ENCODE results near the gene B4GALNT1. TPM values are rescaled to one million over a fixed set of nuclear protein-coding genes. Genes with fewer than 3 reads are reported as not detected.
A peak's percentile ranks its signal among the peaks of the same experiment; 100 is the strongest.

Gene B4GALNT1
- total RNA-seq, 1 experiment from 2014 or later = 0.40 TPM

DNA sequence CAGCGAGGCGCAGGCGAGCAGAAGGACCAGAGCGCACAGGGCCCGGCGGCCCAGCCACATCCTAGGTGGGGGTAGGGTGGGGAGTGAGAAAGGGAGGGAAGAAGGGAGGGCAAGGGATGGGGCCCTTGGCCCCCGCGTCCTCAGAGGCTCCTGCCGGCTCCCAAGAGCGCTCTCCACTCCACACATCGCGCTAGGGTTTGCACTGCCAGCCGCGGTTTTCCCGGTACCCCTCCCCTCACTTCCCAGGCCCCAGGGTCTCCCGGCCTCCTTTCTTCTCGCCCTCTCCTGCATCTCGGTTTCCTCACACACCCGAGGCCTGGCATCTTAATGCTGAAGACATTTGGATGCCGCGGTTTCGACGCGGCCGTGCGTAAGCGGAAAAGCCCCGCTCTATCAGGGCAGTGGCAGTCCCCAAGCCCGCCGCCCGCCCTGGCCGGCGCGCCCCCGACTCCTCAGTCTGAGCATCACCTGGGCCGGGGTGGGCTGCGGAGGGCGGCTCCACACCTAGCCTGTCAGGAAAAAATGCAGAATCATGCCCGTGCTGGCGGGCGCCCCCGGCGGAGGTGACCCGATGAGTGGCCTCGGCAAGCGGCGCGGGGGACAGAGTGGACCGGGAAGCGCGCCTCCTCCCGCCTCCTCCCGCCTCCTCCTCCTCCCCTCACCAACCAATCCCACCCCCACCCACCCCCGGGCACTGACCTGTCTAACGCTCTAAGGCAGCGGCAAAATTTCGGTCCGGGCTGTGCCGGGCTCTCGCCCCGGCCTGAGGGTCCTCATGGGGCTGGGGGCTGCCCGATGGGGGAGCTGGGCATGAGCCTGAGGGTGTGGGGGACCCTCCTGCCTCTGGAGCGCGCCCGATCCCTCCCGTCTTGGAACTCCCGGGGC, 686 bp downstream of the B4GALNT1 start:
- TF ChIP-seq, protein P1, sequence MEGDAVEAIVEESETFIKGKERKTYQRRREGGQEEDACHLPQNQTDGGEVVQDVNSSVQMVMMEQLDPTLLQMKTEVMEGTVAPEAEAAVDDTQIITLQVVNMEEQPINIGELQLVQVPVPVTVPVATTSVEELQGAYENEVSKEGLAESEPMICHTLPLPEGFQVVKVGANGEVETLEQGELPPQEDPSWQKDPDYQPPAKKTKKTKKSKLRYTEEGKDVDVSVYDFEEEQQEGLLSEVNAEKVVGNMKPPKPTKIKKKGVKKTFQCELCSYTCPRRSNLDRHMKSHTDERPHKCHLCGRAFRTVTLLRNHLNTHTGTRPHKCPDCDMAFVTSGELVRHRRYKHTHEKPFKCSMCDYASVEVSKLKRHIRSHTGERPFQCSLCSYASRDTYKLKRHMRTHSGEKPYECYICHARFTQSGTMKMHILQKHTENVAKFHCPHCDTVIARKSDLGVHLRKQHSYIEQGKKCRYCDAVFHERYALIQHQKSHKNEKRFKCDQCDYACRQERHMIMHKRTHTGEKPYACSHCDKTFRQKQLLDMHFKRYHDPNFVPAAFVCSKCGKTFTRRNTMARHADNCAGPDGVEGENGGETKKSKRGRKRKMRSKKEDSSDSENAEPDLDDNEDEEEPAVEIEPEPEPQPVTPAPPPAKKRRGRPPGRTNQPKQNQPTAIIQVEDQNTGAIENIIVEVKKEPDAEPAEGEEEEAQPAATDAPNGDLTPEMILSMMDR (IDR thresholded peaks at IDR 0.05; ENCODE audit: unreplicated experiment) = no peak
- H3K36me3 Mint-ChIP-seq (ENCODE audit: insufficient read depth, unreplicated experiment) = no peaks in the 10 kb centered on the region
- intact Hi-C loops (cut with micrococcal nuclease) = no loop called here
- no peak overlapping the region for H3K27ac Mint-ChIP-seq (ENCODE audit: low read depth, unreplicated experiment)
- H3K4me3 Mint-ChIP-seq (ENCODE audit: unreplicated experiment) = peak overlapping the region; percentile 52
- peaks cover 5% of the 10 kb centered on the region for H3K4me1 Mint-ChIP-seq (ENCODE audit: insufficient read depth, unreplicated experiment)
- H3K9me3 Mint-ChIP-seq (ENCODE audit: unreplicated experiment) = no peaks in the 10 kb centered on the region
- ChIA-PET CTCF (interaction anchor here (0.6 to 3.1 kb wide), 19 partner anchors 10 to 253 kb away, joined by 3 to 26 read pairs (median 4); partner anchors contain the start of gene OS9), POLR2A (interaction anchor here (1.1 kb wide), 1 partner anchor 62 kb away, joined by 5 read pairs; the partner anchor contains the start of gene OS9)
- DNase-seq (ENCODE audit: unreplicated experiment) = no peak
- no peaks in the 10 kb centered on the region for H3K27me3 Mint-ChIP-seq (ENCODE audit: insufficient read depth, unreplicated experiment)
- BruUV-seq (replicated peaks) = no TSS peak

DNA sequence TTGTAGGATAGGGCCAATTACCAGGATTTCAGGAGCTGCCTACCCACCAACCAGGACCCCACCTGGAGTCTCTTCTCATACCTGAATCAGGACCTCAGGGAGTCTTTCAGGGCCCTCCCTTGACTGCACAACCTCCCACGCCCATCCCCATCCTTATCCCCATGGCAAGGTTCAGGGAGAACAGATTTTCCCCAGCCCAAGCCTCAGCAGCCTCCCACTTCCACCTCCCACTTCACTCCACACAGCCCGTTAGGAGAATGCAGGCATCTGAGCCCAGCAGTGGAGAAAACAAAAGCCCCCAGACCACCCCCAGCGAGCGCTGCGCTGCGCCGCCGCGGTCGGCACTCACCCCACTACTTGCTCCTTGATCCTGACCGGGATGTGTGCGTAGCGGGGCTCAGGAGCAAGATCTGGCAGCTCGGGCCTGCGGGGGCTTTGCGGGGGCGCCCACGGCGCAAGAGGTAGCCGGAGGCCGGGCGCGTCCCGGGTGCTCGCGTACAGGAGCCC, 1.4 kb downstream of the B4GALNT1 start:
- BruUV-seq (replicated peaks) = no TSS peak
- Mint-ChIP-seq H3K27ac (ENCODE audit: low read depth, unreplicated experiment) (no peak overlapping the region), H3K9me3 (ENCODE audit: unreplicated experiment) (no peaks in the 10 kb centered on the region), H3K36me3 (ENCODE audit: insufficient read depth, unreplicated experiment) (no peaks in the 10 kb centered on the region), H3K4me3 (ENCODE audit: unreplicated experiment) (no peak overlapping the region), H3K4me1 (ENCODE audit: insufficient read depth, unreplicated experiment) (peaks cover 5% of the 10 kb centered on the region), H3K27me3 (ENCODE audit: insufficient read depth, unreplicated experiment) (no peaks in the 10 kb centered on the region)
- TF ChIP-seq, protein P1 (IDR thresholded peaks at IDR 0.05; ENCODE audit: unreplicated experiment) = no peak
- intact Hi-C loops (cut with micrococcal nuclease) = no loop called here
- ChIA-PET POLR2A (no interaction called here), CTCF (interaction anchor here (0.8 to 2.4 kb wide), 2 partner anchors 10 to 13 kb away, joined by 3 to 18 read pairs; no protein-coding TSS in a partner anchor)
- no peak for DNase-seq (ENCODE audit: unreplicated experiment)

DNA sequence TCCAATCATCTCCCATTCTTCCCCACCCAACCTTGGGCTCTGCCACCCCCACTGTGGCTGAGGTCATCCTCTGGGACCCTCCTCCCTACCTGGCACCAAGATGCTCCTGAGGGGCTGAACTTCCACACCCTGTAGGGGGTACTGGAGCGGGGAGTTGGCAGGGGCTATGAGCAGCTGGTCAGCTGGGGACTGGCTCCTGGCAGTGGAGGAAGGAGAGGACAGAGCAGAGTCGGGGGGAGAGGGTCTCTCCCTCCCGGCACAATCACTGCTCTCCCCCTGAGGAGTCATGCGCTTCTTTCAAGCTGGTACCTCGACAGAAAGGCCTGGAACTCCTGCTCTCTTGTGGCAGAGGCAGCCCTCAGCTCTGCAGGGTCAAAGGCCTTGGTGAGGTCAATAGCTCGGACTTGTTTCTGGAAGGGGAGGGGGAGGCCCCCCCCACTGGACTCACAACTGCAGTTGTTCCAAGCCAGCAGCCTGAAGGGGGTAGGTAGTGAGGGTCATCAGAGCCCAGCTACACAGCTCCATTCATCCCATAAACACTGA, 2.0 kb downstream of the B4GALNT1 start:
- CTCF ChIA-PET = interaction anchor here (0.7 to 2.4 kb wide), 9 partner anchors 10 to 1291 kb away, joined by 3 to 18 read pairs (median 4); no protein-coding TSS in a partner anchor
- no peaks in the 10 kb centered on the region for H3K27me3 Mint-ChIP-seq (ENCODE audit: insufficient read depth, unreplicated experiment)
- TF ChIP-seq, protein P1 (IDR thresholded peaks at IDR 0.05; ENCODE audit: unreplicated experiment) = no peak
- no peaks in the 10 kb centered on the region for H3K9me3 Mint-ChIP-seq (ENCODE audit: unreplicated experiment)
- intact Hi-C loops (cut with micrococcal nuclease) = no loop called here
- no TSS peak for BruUV-seq (replicated peaks)
- H3K4me3 Mint-ChIP-seq (ENCODE audit: unreplicated experiment) = no peak overlapping the region
- H3K4me1 Mint-ChIP-seq (ENCODE audit: insufficient read depth, unreplicated experiment) = peaks cover 5% of the 10 kb centered on the region
- no peak for DNase-seq (ENCODE audit: unreplicated experiment)
- H3K36me3 Mint-ChIP-seq (ENCODE audit: insufficient read depth, unreplicated experiment) = no peaks in the 10 kb centered on the region
- H3K27ac Mint-ChIP-seq (ENCODE audit: low read depth, unreplicated experiment) = no peak overlapping the region
- POLR2A ChIA-PET = interaction anchor here (0.6 to 0.7 kb wide), 4 partner anchors 11 to 1002 kb away, joined by 3 to 4 read pairs (median 3); no protein-coding TSS in a partner anchor

DNA sequence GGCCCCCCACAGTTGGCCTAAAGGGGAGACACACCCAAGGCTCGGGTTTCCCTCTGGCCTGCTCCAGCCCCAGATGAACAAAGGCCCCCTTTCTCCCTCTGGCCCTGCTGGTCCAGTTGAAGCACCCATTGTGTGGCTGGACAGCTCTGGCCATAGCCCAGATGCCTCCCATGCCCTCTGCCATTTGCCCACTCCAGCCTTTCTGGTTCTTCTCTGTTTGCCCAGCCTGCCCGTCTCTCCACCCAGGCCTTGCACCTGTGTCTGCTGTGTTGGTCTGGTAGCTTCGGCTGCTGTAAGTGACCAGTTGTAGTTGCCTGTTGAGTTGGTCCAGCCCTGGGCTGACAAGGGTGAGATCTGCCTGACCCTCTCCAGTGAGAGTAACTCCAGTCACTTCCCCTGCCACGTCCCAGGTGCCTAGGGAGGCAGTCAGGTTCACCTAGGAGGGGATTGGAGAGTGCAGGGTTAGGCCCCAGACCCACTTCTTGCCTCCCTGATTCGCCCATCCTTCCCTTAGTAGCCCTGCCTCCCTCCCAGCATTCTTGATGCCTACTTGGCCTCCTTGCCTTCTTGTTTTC, 3.0 kb downstream of the B4GALNT1 start:
- H3K27me3 Mint-ChIP-seq (ENCODE audit: insufficient read depth, unreplicated experiment) = peaks cover 7% of the 10 kb centered on the region
- H3K4me3 Mint-ChIP-seq (ENCODE audit: unreplicated experiment) = no peak overlapping the region
- no peak for DNase-seq (ENCODE audit: unreplicated experiment)
- TF ChIP-seq, protein P1 (IDR thresholded peaks at IDR 0.05; ENCODE audit: unreplicated experiment) = no peak
- H3K4me1 Mint-ChIP-seq (ENCODE audit: insufficient read depth, unreplicated experiment) = peaks cover 5% of the 10 kb centered on the region
- ChIA-PET CTCF (interaction anchor here (0.7 to 2.4 kb wide), 5 partner anchors 9 to 1290 kb away, joined by 3 to 18 read pairs (median 5); partner anchors contain the start of gene OS9), POLR2A (no interaction called here)
- no peaks in the 10 kb centered on the region for H3K9me3 Mint-ChIP-seq (ENCODE audit: unreplicated experiment)
- no peaks in the 10 kb centered on the region for H3K36me3 Mint-ChIP-seq (ENCODE audit: insufficient read depth, unreplicated experiment)
- no TSS peak for BruUV-seq (replicated peaks)
- intact Hi-C loops (cut with micrococcal nuclease) = no loop called here
- no peak overlapping the region for H3K27ac Mint-ChIP-seq (ENCODE audit: low read depth, unreplicated experiment)
